NCI-H2081 treated with DMSO at 0.1 percent for 48 hours (cell line): ENCODE results near the gene SDF2L1.
"Not testable (repeated sequence)": the region's sequence is repeated elsewhere in the genome, so short reads cannot be mapped to it uniquely, and the experiment has no call there.

Source experiments
- DNase-seq: peaks from one replicate; lab custom pipeline; 2025; lab: John Stamatoyannopoulos, UW

The SDF2L1 gene

GRCh38 chr22:21661991-21662390 is 19.9 kb downstream of the SDF2L1 start:
- no peak for DNase-seq

GRCh38 chr22:21663738-21664137 is 21.6 kb downstream of the SDF2L1 start:
- DNase-seq = no peak

GRCh38 chr22:21665047-21665851 is 23.1 kb downstream of the SDF2L1 start:
- DNase-seq = no peak

- no peak for DNase-seq
Measured at GRCh38 chr22:21666786-21667185, 24.7 kb downstream of the SDF2L1 start.

GRCh38 chr22:21669026-21669425 is 26.9 kb downstream of the SDF2L1 start:
- DNase-seq = no peak

GRCh38 chr22:21672107-21672629 is 30.1 kb downstream of the SDF2L1 start:
- no peak for DNase-seq

GRCh38 chr22:21673534-21674321 is 31.6 kb downstream of the SDF2L1 start:
- DNase-seq = no peak

- no peak for DNase-seq
Measured at GRCh38 chr22:21674638-21675245, 32.6 kb downstream of the SDF2L1 start.

- DNase-seq = no peak
Measured at GRCh38 chr22:21677606-21678443, 35.7 kb downstream of the SDF2L1 start.

GRCh38 chr22:21678842-21679241 is 36.7 kb downstream of the SDF2L1 start:
- DNase-seq = not testable (repeated sequence)

GRCh38 chr22:21679383-21679782 is 37.3 kb downstream of the SDF2L1 start:
- no peak for DNase-seq

- DNase-seq = no peak
Measured at GRCh38 chr22:21680830-21681565, 38.9 kb downstream of the SDF2L1 start.

- DNase-seq = no peak
Measured at GRCh38 chr22:21681566-21682370, 39.7 kb downstream of the SDF2L1 start.

GRCh38 chr22:21682385-21683175 is 40.5 kb downstream of the SDF2L1 start:
- no peak for DNase-seq

GRCh38 chr22:21683401-21683811 is 41.3 kb downstream of the SDF2L1 start:
- no peak for DNase-seq

GRCh38 chr22:21684492-21685163 is 42.5 kb downstream of the SDF2L1 start:
- no peak for DNase-seq

- DNase-seq = no peak
Measured at GRCh38 chr22:21685164-21685513, 43.0 kb downstream of the SDF2L1 start.

- DNase-seq = no peak
Measured at GRCh38 chr22:21686193-21686608, 44.1 kb downstream of the SDF2L1 start.
